GM19023 (cell line): ENCODE measurements around the gene FARP2.

ENCODE experiments used
- ATAC-seq: cut with Tn5 transposase; IDR thresholded peaks from one replicate; pipeline ENCODE4 v1.9.1; 2021; ENCODE audit warnings: mild to moderate bottlenecking, moderate library complexity; ENCODE audit not compliant: unreplicated experiment

FARP2 gene

DNA sequence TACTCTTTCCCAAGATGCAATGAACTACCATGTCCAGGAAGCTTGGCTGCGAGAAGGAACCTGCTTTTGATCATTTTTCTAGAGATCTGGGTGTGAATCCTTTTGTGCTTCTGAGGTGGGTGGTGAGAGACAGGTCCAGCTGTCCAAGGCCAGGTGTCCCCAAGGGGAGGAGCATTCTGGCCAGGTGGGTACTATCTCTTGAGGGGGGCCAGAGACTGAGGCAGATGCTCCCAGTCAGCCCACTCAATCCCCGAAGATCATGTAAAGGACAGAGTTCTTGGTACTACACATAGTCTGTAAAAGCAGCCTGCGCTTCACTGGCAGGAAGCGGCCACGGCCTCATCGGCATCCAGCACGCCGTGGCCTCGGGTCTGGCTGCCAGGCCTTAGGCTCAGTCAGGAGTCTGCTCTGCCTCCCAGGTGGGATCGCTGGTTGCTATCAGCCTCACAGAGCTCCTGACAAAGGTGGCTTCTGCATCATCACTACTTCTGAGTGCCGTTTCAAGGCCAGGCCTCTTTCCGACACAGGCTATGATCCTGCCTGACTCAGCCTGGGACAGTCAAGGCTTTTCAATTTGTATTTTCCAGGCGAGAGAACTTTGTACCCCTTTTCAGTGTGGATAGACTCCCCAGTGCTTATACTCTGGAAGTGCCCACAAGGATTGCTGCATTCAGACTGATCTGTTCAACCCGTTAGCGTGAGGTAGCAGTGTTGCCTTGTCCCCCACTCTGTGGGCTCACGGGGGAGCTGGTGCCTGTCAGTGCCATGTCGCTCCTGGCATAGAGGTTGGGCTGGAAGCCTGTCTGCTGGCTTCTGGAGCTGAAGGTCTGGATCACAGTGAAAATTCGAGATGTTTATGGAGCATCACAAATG, 123.2 kb downstream of the FARP2 start:
- no peak for ATAC-seq

DNA sequence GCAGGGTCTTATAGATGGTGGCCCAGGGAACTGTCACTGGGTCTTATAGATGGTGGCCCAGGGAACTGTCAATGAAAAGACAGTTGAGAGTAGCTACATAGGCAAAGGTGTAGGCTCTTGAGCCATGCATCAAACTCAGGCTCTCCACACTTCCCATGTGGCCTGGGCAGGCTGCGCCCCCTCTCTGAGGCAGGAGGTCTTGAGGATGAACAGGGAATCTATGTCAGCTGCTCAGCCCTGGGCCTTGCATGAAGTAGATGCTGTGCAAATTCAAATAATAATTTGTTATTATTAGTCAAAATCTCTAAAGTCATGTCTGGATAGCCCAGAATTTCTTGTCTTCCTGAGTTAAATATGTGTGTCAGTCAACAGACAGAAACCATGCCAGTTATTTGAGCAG, 125.6 kb downstream of the FARP2 start:
- no peak for ATAC-seq

- ATAC-seq = no peak
Measured at GRCh38 chr2:241482126-241482955, 126.3 kb downstream of the FARP2 start.

- no peak for ATAC-seq
Measured at GRCh38 chr2:241483305-241483704, 127.2 kb downstream of the FARP2 start.

DNA sequence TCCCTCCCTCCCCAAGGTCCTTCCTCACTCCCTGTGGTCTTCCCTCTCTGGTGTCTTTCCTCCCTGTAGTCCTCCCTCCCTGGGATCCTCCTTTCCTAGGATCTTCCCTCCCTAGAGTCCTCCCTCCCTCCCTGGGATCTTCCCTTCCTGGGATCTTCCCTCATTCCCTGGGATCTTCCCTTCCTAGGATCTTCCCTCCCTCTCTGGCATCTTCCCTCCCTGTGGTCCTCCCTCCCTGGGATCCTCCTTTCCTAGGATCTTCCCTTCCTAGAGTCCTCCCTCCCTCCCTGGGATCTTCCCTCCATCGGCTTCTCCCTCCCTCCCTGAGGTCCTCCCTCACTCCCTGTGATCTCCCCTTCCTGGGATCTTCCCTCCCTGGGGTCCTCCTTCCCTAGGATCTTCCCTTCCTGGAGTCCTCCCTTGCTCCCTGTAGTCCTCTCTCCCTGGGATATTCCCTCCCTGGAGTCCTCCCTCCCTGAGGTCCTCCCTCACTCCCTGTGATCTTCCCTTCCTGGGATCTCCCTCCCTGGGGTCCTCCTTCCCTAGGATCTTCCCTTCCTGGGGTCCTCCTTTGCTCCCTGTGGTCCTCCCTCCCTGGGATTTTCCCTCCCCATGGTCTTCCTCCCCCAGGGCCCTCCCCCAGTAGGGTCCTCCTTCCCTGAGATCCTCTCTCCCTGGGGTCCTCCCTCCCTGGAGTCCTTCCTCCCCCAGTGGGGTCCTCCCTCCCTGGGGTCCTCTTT, 129.3 kb downstream of the FARP2 start:
- ATAC-seq = no peak

GRCh38 chr2:241489088-241489487, 133.0 kb downstream of the FARP2 start:
- ATAC-seq = no peak

- ATAC-seq = no peak
Measured at GRCh38 chr2:241489733-241490680, 133.9 kb downstream of the FARP2 start.

DNA sequence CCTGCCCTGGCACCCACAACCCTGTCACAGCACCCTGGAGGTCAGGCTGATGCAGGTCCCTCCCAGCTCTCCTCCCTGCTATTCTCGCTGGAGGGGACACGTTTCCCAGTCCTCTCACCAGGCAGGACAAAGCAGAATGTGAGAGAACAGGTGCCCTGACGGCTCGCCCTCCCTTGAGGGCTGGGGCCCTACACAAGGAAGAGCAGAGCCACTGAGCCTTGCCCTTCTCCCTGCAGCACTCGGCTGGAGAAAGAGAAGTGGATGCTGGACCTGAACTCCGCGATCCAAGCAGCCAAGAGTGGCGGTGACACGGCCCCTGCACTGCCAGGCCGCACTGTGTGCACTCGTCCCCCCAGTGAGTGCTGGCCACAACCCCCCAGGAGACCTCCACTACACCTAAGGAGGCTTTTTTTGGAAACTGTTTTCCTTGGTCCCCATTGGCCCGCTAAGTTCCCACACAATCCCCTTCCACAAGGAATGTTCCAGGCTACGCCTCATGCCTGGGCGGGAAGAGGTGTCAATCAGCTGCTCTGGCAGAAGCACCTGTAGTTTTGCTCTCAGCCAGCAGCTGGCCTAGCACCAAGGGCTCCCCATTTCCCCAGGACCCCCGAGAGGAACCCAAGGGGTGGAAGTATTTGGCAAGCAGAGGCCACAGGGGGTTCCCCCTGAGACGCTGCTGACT, 134.9 kb downstream of the FARP2 start:
- ATAC-seq = no peak

GRCh38 chr2:241491549-241492173, 135.6 kb downstream of the FARP2 start:
- no peak for ATAC-seq

DNA sequence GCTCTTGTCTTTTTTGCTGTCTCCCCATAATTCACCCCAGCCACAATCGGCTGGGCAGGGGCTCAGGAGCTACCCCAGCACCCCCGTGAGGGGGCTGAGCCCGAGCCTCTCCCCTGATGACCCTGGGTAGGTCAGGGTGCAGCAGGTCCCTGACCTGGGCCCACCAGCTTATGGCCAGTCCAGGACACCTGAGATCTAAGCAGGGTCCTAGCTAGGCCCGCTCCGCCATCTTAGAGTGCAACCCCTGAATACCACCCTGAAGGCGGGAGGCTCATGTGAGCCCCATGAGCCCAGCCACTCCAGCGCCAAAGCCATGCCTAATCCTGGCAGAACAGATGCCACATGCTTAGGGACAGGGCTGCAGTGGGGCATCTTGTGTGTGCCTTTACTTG, 136.1 kb downstream of the FARP2 start:
- ATAC-seq = no peak

DNA sequence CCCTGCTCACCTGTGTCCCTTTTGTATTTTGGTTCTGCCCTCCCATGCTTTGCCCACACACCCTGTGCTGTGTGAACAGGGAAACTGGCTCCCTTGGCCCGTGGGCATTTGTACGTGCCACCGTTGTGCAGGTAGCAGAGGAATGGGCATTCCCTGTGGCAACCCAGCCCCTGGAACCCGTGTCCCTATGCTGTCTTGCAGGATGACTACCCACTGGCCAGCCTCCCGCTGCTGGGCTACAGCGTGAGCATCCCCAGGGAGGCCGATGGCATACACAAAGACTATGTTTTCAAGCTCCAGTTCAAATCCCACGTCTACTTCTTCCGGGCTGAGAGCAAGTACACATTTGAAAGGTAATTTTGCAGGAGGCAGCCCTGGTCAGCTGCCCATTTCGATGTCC, 137.0 kb downstream of the FARP2 start:
- no peak for ATAC-seq

GRCh38 chr2:241494311-241494908, 138.3 kb downstream of the FARP2 start:
- no peak for ATAC-seq

DNA sequence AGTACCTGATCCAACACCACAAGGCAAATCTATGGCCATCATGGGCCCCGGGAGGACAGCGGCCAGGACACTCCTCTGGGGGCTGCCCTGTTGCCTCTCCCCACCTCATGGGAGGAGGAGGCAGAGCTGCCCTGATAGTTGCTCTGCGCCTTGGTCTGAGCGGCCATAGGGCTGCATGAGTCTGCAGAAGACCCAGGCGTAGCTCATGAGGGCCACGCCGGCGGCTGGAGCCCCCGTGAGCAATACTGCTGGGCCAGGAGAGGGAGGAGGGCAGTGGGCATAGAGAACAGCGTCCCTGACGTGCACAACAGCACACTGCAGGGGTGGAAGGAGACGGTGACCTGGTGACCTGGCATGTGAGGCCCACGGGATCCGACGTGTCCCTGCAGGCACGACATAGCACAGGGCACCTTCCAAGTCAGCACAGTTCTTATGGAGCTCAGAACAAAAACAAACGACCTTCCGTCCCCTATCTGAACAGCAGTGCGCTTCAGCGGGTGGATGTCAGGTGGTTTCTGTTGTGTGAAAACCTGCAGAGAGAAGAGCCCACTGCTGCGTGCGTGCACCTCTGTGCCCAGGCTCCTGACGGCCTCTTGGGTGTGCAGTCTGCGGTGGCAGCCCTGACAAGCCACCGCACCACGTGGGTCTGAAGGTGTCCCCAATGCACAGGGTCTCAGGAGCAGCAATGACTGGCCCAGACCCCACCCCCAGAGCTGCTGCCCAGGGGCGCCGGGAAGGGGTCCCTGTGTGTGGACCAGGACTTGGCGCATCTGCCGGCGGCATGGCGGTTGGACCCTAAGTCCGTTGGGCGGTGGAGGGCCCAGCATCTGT, 139.3 kb downstream of the FARP2 start:
- ATAC-seq = no peak

- ATAC-seq = no peak
Measured at GRCh38 chr2:241496003-241496707, 140.1 kb downstream of the FARP2 start.

DNA sequence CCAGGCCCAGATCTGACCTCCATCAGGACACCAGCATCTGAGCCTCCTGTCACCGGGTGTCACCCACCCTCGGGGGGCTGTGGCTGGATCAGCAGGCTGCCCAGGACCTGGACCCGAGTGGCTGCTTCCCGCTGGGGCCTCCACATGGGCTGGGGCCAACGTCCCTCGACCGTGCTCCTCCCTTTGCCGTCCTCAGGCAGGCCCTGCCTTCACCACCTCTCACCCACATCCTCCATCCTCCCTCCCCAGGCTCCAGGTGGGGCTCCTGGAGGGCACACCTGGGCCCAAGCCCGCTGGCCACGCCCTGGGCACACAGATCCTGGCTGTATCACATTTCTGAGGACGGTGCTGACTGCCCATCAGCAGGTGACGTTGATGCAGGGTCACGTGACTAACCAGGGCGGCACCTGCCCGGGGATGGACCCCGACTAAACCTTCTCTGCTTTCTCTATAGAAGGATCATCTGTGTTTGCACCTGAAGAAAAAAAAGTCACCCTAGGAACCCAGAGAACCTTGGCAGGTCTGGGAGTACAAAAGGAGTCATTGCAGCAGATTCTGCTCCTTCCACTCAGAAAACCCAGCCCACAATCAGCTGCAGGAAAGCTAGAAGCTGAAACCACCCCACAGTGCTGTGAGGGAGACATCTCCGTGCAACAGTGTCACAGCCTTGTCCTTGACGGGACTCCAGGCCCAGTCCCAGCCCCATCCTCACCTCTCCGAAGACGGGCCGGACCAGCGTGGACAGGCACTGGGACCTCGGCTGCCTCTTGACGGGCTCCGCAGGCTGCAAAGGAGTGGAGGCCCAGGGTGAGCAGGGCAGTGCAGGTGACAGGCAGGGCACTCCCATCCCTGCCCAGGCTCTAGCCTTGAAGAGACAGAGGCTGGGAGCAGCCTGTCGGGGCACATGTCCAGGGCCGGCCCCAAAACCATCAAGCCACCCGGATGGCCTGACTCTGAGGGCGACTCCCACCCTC, 141.1 kb downstream of the FARP2 start:
- no peak for ATAC-seq
